ENCODE measurements around the gene FAF1.

- TF ChIP-seq CTCF (conservative IDR thresholded peaks at IDR 0.05; ENCODE audit: low read depth, low read length), result no peak
- TF ChIP-seq EZH2 (IDR thresholded peaks at IDR 0.05; ENCODE audit: borderline replicate concordance, low read depth, low read length, poor library complexity, severe bottlenecking), result no peak
Observed at GRCh38 chr1:50993645-50994044, 33.6 kb upstream of the FAF1 start.
